ENCODE measurements around the gene POLD1. TPM values are rescaled to one million over a fixed set of nuclear protein-coding genes. Genes with fewer than 3 reads are reported as not detected.

Gene POLD1
- total and polyA plus RNA-seq, 2 donors = 13.0 to 18.4 TPM

- 11% methylated on average over 1 of the region's 1 CpG for WGBS
Observed at GRCh38 chr19:50459638-50460037, 75.5 kb downstream of the POLD1 start.

GRCh38 chr19:50460161-50460765 lies 76.1 kb downstream of the POLD1 start:
- WGBS = 27% methylated on average over 13 of the region's 13 CpGs
- no peaks in the 10 kb centered on the region for H3K4me1 ChIP-seq (ENCODE audit: insufficient read depth)
- no peak overlapping the region for H3K27ac ChIP-seq (ENCODE audit: low read depth)
- H3K4me3 ChIP-seq (ENCODE audit: low read depth, low read length) = no peak overlapping the region
- no peaks in the 10 kb centered on the region for H3K36me3 ChIP-seq (ENCODE audit: insufficient read depth)
- DNase-seq (ENCODE audit: extremely low spot score) = no peak

More at GRCh38 chr19:50459638-50460037, 75.5 kb downstream of the POLD1 start:
- H3K36me3 ChIP-seq (ENCODE audit: insufficient read depth) = no peaks in the 10 kb centered on the region
- DNase-seq (ENCODE audit: extremely low spot score) = no peak
- H3K27ac ChIP-seq (ENCODE audit: low read depth) = no peak overlapping the region
- no peaks in the 10 kb centered on the region for H3K4me1 ChIP-seq (ENCODE audit: insufficient read depth)
- H3K4me3 ChIP-seq (ENCODE audit: low read depth, low read length) = no peak overlapping the region

- WGBS = 33% methylated on average over 28 of the region's 28 CpGs
- no peaks in the 10 kb centered on the region for H3K36me3 ChIP-seq (ENCODE audit: insufficient read depth)
- peak; percentile 15 for DNase-seq (ENCODE audit: extremely low spot score)
- H3K4me3 ChIP-seq (ENCODE audit: low read depth, low read length) = no peak overlapping the region
- no peak overlapping the region for H3K27ac ChIP-seq (ENCODE audit: low read depth)
- H3K4me1 ChIP-seq (ENCODE audit: insufficient read depth) = no peaks in the 10 kb centered on the region
Observed at GRCh38 chr19:50461066-50461875, 77.1 kb downstream of the POLD1 start.

DNA sequence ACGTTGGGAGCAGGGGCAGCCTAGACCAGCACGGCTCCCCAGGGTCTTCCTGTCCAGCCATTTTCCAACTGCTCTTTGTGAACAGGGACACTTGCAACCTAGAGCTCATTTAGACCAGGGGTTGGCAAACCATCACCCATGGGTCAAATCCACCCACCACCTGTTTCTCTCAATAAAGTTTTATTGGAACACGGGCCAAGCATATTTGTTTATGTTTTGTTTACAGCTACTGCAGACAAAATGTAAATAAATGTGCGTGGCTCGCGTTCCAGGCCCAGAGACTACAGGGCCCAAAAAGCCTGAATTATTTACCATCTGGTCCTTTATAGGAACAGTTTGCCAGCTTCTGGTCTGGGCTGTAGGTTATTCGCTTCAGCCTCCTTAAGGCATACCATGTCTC lies 78.8 kb downstream of the POLD1 start:
- WGBS = 53% methylated on average over 7 of the region's 7 CpGs
- no peak overlapping the region for H3K4me3 ChIP-seq (ENCODE audit: low read depth, low read length)
- no peaks in the 10 kb centered on the region for H3K4me1 ChIP-seq (ENCODE audit: insufficient read depth)
- no peak overlapping the region for H3K27ac ChIP-seq (ENCODE audit: low read depth)
- DNase-seq (ENCODE audit: extremely low spot score) = no peak
- no peaks in the 10 kb centered on the region for H3K36me3 ChIP-seq (ENCODE audit: insufficient read depth)

DNA sequence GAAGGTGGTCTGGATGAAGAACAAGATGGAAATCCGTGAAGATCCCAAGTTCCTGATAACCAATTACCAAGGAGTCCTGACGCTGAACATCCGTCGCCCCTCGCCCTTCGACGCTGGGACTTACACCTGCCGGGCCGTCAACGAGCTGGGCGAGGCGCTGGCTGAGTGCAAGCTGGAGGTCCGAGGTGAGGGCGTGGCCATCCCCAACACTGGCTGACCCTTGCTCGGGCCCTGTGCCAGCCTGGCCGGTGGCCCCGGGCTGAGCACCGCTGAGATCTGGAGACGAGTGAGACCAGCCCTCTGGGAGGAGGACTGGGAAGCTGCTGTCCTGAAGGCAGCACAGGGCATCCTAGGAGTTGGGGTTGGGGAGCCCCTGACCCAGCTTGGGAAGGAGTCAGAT lies 80.2 kb downstream of the POLD1 start:
- Histone ChIP-seq H3K27ac (ENCODE audit: low read depth) (no peak overlapping the region), H3K4me1 (ENCODE audit: insufficient read depth) (no peaks in the 10 kb centered on the region), H3K36me3 (ENCODE audit: insufficient read depth) (no peaks in the 10 kb centered on the region), H3K4me3 (ENCODE audit: low read depth, low read length) (no peak overlapping the region)
- 78% methylated on average over 19 of the region's 19 CpGs for WGBS
- DNase-seq (ENCODE audit: extremely low spot score) = no peak

- H3K27ac ChIP-seq (ENCODE audit: low read depth) = no peak overlapping the region
- WGBS = 91% methylated on average over 13 of the region's 13 CpGs
Observed at GRCh38 chr19:50465000-50465399, 80.9 kb downstream of the POLD1 start.

DNA sequence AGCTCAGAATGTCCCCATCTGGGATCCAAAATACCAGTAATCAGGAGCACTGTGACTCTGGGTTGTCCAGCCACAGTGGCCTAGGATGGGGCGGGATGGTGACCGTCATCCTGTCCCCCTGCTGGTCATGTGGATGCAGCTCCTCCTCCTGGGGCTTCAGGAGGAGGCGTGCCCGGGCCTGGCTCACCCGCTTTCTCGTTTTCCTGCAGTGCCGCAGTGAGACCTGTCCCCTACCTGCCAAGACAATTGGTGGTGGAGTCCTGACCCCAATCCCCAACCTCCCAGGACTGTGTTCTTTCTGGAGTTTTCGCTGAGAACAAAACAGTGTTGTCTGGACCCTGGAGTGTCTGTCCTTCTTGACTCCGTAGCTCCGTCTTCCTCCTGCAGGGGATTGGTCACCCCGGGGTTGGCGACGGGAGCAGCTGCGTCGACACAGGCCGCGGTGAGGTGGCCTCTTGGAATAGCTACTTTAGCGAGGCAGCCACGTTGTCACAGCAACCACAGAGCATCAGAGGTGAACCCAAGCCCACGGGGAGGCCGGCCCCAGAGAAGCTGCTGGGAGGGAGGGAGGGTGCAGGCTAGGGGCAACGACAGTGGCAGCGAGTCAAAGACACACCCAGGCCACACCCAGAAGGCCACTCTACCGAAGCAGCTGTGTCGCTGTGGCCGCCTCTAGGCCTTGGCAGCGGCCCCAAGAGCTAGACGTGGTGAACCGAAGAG lies 82.0 kb downstream of the POLD1 start:
- no peak for DNase-seq (ENCODE audit: extremely low spot score)
- H3K4me3 ChIP-seq (ENCODE audit: low read depth, low read length) = no peak overlapping the region
- 38% methylated on average over 29 of the region's 29 CpGs for WGBS
- no peak overlapping the region for H3K27ac ChIP-seq (ENCODE audit: low read depth)
- H3K36me3 ChIP-seq (ENCODE audit: insufficient read depth) = no peaks in the 10 kb centered on the region
- no peaks in the 10 kb centered on the region for H3K4me1 ChIP-seq (ENCODE audit: insufficient read depth)

More at GRCh38 chr19:50465000-50465399, 80.9 kb downstream of the POLD1 start:
- no peak overlapping the region for H3K4me3 ChIP-seq (ENCODE audit: low read depth, low read length)
- H3K4me1 ChIP-seq (ENCODE audit: insufficient read depth) = no peaks in the 10 kb centered on the region
- H3K36me3 ChIP-seq (ENCODE audit: insufficient read depth) = no peaks in the 10 kb centered on the region
- DNase-seq (ENCODE audit: extremely low spot score) = no peak

- H3K4me3 ChIP-seq (ENCODE audit: low read depth, low read length) = no peak overlapping the region
- H3K27ac ChIP-seq (ENCODE audit: low read depth) = no peak overlapping the region
- WGBS = 82% methylated on average over 11 of the region's 11 CpGs
- no peak for DNase-seq (ENCODE audit: extremely low spot score)
- H3K4me1 ChIP-seq (ENCODE audit: insufficient read depth) = no peaks in the 10 kb centered on the region
- no peaks in the 10 kb centered on the region for H3K36me3 ChIP-seq (ENCODE audit: insufficient read depth)
Observed at GRCh38 chr19:50466706-50467039, 82.5 kb downstream of the POLD1 start.

DNA sequence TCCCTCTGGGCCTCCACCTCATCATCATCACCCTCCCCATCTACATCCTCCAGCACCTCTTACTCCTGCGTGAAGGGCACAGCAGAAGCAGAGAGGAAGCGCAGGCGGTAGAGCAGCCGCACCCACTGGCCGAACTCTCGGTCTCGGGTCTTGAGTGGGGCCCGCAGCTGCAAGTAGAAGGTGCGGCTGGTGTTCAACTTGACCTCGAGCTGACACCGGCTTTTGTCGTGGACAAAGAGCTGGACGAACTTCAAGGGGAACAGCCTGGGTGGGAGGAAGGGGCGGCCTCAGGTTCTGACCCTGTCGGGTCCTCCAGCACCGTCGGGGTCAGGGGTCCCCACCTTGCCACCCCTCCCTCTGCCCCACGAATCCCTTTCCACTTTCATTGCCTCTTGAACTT lies 83.4 kb downstream of the POLD1 start:
- Histone ChIP-seq H3K4me3 (ENCODE audit: low read depth, low read length) (no peak overlapping the region), H3K36me3 (ENCODE audit: insufficient read depth) (no peaks in the 10 kb centered on the region), H3K4me1 (ENCODE audit: insufficient read depth) (no peaks in the 10 kb centered on the region), H3K27ac (ENCODE audit: low read depth) (no peak overlapping the region)
- no peak for DNase-seq (ENCODE audit: extremely low spot score)
- 72% methylated on average over 18 of the region's 18 CpGs for WGBS

Other genes starting within 250 kb of the POLD1 start
- not detected for gene IZUMO2, start 221.1 kb upstream of the POLD1 start, total RNA-seq
- gene IZUMO2, start 221.1 kb upstream of the POLD1 start, polyA plus RNA-seq = not detected
- gene MYH14, start 180.7 kb upstream of the POLD1 start, total RNA-seq = 15.5 TPM
- gene MYH14, start 180.7 kb upstream of the POLD1 start, polyA plus RNA-seq = 7.0 TPM
- 0.79 TPM for gene KCNC3, start 55.0 kb upstream of the POLD1 start, total RNA-seq
- 0.52 TPM for gene KCNC3, start 55.0 kb upstream of the POLD1 start, polyA plus RNA-seq
- 0.58 TPM for gene NAPSA, start 18.7 kb upstream of the POLD1 start, total RNA-seq
- gene NAPSA, start 18.7 kb upstream of the POLD1 start, polyA plus RNA-seq = 0.77 TPM
- 33.4 TPM for gene NR1H2, start 7.9 kb upstream of the POLD1 start, total RNA-seq
- gene NR1H2, start 7.9 kb upstream of the POLD1 start, polyA plus RNA-seq = 136 TPM
- gene SPIB, start 34.6 kb downstream of the POLD1 start, total RNA-seq = 1.2 TPM
- gene SPIB, start 34.6 kb downstream of the POLD1 start, polyA plus RNA-seq = 0.20 TPM
- 0.69 TPM for gene MYBPC2, start 48.5 kb downstream of the POLD1 start, total RNA-seq
- gene MYBPC2, start 48.5 kb downstream of the POLD1 start, polyA plus RNA-seq = 0.14 TPM
- 36.4 TPM for gene EMC10, start 92.2 kb downstream of the POLD1 start, total RNA-seq
- 107 TPM for gene EMC10, start 92.2 kb downstream of the POLD1 start, polyA plus RNA-seq
- not detected for gene GARIN5A, start 92.5 kb downstream of the POLD1 start, total RNA-seq
- 1.3 TPM for gene GARIN5A, start 92.5 kb downstream of the POLD1 start, polyA plus RNA-seq
- 10.5 TPM for gene JOSD2, start 126.8 kb downstream of the POLD1 start, total RNA-seq
- 73.6 TPM for gene JOSD2, start 126.8 kb downstream of the POLD1 start, polyA plus RNA-seq
- not detected for gene ASPDH, start 129.6 kb downstream of the POLD1 start, total RNA-seq
- not detected for gene ASPDH, start 129.6 kb downstream of the POLD1 start, polyA plus RNA-seq
- gene LRRC4B, start 184.1 kb downstream of the POLD1 start, total RNA-seq = 12.8 TPM
- 14.5 TPM for gene LRRC4B, start 184.1 kb downstream of the POLD1 start, polyA plus RNA-seq